ENCODE measurements around the gene AAGAB.
"Not testable (repeated sequence)": the region's sequence is repeated elsewhere in the genome, so short reads cannot be mapped to it uniquely, and the experiment has no call there.

- TF ChIP-seq FOXA1 (IDR thresholded peaks at IDR 0.05); SP1 (IDR thresholded peaks at IDR 0.05); HDGF (IDR thresholded peaks at IDR 0.05; ENCODE audit: borderline replicate concordance); ZNF384 (IDR thresholded peaks at IDR 0.05); CTBP1 (IDR thresholded peaks at IDR 0.05; ENCODE audit: borderline replicate concordance); SUZ12 (IDR thresholded peaks at IDR 0.05); ARNT (IDR thresholded peaks at IDR 0.05); TARDBP (IDR thresholded peaks at IDR 0.05): not testable (repeated sequence)
Observed at GRCh38 chr15:67286400-67286799, 31.9 kb upstream of the AAGAB start.
